Fibroblast of lung (primary cell): ENCODE results near the gene NOTCH2.

Experiments
- EZH2 ChIP-seq: IDR thresholded peaks from 2 replicates; pipeline ENCODE4 v1.5.1; 2012; ENCODE audit warnings: low read length, control low read depth, mild to moderate bottlenecking; ENCODE audit errors: missing control alignments
- TF ChIP-seq, protein P1 (sequence below), 2 donors: IDR thresholded peaks in 1 of 2; conservative IDR thresholded peaks in 1 of 2; 1 replicate in 1 of 2; 2 replicates in 1 of 2; pipeline ENCODE4 v1.5.1; 2011 to 2012; ENCODE audit warnings: low read length in 2 of 2, control low read depth in 1 of 2, inconsistent platforms in 1 of 2, low read depth in 1 of 2, mild to moderate bottlenecking in 1 of 2

DNA sequence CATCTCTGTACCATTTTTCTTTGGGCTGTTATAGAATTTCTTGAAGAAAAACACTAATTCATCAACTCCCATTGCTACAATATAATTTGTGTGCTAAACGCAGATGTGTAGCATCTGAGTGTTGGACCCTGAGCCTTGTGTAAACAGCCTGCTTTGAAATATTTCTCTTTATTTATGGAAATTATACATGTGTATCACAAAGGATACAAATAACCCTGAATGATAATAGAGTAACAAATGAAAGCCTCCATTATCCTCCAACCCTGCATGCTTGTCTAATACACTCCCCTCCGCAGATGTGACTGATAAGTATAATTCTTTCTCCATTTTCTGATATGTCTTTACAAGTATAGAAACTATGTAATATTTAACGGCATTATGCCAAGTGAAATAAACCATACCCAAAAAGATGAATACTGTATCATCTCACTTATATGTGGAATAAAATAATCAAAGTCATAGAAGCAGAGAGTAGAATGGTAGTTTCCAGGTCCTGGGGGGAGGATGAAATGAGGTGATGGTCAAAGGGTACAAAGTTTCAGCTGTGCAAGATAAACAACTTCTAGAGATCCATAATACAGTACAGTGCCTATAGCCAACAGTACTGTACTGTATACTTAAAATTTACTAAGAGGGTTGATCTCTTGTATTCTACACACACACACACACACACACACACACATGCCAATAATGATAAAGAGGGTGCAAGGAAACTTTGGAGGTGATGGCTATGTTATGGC, 170.3 kb downstream of the NOTCH2 start:
- TF ChIP-seq, protein P1, sequence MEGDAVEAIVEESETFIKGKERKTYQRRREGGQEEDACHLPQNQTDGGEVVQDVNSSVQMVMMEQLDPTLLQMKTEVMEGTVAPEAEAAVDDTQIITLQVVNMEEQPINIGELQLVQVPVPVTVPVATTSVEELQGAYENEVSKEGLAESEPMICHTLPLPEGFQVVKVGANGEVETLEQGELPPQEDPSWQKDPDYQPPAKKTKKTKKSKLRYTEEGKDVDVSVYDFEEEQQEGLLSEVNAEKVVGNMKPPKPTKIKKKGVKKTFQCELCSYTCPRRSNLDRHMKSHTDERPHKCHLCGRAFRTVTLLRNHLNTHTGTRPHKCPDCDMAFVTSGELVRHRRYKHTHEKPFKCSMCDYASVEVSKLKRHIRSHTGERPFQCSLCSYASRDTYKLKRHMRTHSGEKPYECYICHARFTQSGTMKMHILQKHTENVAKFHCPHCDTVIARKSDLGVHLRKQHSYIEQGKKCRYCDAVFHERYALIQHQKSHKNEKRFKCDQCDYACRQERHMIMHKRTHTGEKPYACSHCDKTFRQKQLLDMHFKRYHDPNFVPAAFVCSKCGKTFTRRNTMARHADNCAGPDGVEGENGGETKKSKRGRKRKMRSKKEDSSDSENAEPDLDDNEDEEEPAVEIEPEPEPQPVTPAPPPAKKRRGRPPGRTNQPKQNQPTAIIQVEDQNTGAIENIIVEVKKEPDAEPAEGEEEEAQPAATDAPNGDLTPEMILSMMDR (conservative IDR thresholded peaks at IDR 0.05 in 1 of 2, IDR thresholded peaks at IDR 0.05 in 1 of 2; ENCODE audit: low read depth in 1 of 2, low read length in 2 of 2), result no peak
- no peak for TF ChIP-seq EZH2
